Posterior cingulate gyrus (tissue), 11 donors: Measurements from ENCODE around the gene ME3.

Experiments used
- DNase-seq, 10 donors: peaks; one replicate each; pipeline versions ENCODE4 v3.0.0 to v3.0.0-alpha.2; 2020 to 2021; ENCODE audit warnings: mixed read lengths in 3 of 10
- intact Hi-C: fragments of 100-400 bp; cut with DNase I; formaldehyde crosslinking; loops from one replicate; pipeline ENCODE4 v1.15.1; 2023

ME3 gene

DNA sequence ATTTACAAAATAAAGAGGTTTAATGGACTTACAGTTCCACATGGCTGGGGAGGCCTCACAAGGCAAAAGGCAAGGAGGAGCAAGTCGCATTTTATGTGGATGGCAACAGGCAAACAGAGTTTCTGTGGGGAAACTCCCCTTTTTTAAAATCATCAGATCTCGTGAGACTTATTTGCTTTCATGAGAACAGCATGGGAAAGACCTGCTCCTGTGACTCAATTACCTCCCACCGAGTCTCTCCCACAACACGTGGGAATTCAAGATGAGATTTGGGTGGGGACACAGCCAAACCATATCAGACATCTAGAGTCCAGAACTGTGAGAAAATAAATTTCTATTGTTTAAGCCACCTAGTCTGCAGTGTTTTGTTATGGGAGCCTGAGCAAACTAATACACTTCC, 80.8 kb downstream of the ME3 start:
- intact Hi-C loops, result no loop called here
- DNase-seq, result no peak

DNA sequence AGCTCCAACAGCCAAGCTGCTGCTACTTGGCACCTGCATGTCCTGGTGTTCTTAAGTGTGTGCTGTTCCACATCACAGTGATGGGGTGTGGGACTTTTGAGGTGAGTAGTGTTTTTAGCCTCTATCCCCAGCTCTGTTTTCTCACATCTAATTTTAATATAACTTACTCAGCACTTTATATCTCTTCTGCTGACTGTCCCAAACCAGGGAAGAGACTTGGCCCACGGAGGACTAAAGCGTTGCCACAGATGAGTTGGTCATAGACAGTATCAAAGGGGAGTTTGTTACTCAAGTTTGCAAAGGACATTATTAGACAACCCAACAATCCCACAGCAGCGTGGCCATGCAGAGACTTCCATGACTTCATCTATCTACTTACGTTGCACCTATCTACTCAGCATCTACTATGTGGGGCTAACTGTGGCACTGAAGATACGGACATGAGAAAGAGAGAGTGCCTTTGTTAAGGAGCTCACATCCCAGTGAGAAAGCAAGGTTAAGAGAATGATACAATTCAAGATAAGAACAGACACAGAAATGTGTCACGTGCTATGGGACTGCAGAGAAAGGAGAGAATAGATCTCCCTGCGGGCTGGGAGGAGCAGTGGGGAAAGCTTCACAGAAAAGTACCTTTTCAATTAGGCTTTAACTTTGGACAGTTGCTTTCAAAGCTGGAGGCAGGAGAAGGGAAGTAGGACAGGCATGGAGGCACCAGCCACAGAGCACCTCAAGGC, 82.4 kb downstream of the ME3 start:
- intact Hi-C loops, result no loop called here

DNA sequence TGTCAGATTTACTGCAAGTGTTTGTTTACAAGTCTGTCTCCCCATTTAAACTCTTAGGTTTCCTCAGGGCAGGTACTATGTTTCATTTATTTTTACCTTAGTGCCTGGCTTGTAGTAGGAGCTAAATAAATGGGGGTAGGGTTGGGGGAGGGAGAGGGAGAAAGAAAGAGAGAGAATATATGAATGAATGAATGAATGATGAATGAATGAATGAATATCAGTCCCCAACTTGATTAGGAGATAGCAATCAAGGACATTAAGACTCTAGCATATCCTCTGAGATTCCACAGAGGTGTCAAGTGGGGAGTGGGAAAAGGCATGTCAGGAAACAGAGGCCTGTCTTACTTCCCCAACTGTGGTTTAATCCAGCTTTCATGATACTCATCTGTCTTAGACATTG, 83.2 kb downstream of the ME3 start:
- intact Hi-C loops, result no loop called here
- no peak for DNase-seq

More for the DNA sequence above, 82.4 kb downstream of the ME3 start:
- DNase-seq, result no peak

GRCh38 chr11:86588566-86589090, 83.8 kb downstream of the ME3 start:
- intact Hi-C loops, result no loop called here
- no peak for DNase-seq

- DNase-seq, result no peak
- intact Hi-C loops, result no loop called here
Observed at GRCh38 chr11:86587264-86588193, 84.9 kb downstream of the ME3 start.

GRCh38 chr11:86586307-86586706, 86.1 kb downstream of the ME3 start:
- no peak for DNase-seq
- intact Hi-C loops, result no loop called here

GRCh38 chr11:86582898-86583297, 89.5 kb downstream of the ME3 start:
- no peak for DNase-seq
- intact Hi-C loops, result no loop called here

GRCh38 chr11:86580535-86580934, 91.9 kb downstream of the ME3 start:
- no peak for DNase-seq
- intact Hi-C loops, result no loop called here

GRCh38 chr11:86579406-86579731, 93.0 kb downstream of the ME3 start:
- intact Hi-C loops, result no loop called here
- no peak for DNase-seq

DNA sequence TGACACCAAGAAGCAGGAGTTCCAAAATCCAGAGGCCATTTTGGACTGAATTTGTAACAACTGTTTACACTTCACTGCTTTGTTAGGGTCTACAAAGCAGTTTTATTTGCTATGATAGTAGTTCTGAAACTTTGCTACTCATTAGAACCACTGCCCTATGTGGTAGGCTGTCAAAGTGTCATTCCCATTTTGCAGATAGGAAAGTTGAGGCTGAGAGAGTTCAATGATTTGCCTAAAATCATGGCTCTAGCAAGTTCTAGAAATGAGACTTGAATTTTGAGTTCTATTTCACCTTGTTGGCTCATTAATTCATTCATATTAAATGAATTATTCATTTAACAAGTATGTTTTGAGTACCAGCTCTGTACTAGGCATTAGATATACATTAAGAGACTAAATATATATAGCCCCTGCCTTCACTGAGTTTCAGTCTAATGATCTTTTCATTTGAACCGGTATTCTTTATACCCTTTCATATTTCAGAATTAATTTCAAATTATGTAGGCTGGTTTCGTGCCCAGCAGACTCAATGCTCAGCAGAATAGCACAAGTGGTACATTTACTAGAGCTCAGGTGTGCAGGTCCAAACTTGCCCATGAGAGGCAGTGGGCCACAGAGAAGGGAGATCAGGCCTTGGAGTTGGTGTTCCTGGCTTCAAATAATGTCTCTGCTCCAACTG, 93.5 kb downstream of the ME3 start:
- intact Hi-C loops, result no loop called here
- no peak for DNase-seq

DNA sequence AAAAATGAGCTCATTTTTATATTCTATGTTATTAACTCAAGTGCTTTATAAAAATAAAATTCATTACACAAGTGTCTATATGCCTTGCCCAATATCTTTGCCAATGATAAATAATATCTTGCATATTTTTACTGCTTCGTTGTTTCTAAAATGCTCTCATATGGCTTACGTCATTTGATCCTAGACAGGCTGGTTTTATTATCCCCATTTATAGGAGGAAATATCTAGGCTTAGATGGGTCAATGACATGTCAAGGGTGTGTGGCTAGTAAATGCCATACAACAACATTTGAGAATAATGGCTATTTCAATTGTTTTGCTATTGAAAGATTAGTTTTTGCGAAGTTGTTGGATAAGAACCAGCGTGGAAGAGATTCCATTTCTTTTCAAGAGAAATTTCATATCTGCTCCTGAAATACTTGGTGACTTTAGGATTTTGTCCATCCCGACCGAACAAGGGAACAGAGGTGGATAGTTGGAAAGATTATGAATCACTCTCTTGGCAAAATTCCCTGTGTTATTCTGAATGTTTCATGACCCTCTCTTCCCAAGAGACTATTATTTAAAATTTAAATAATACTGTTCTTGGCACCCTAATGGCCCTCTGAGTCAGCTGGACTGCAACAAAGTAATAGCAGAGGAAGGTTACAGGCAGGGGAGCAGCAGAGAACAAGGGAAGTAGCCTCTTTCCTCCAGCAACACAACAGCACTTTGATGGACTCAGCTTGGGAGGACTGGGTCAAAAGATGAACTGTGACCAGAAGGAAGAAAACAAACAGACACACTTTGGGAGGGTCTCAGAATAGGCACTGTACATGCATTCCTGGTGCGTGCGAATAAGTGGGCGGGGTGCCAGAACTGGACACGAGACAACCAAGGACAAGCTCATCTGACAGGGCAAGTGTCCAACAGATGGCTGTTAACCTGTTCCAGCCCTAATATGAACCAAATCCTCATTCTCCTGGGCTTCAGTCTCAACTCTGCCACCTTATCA, 94.5 kb downstream of the ME3 start:
- intact Hi-C loops, result no loop called here
- no peak for DNase-seq

DNA sequence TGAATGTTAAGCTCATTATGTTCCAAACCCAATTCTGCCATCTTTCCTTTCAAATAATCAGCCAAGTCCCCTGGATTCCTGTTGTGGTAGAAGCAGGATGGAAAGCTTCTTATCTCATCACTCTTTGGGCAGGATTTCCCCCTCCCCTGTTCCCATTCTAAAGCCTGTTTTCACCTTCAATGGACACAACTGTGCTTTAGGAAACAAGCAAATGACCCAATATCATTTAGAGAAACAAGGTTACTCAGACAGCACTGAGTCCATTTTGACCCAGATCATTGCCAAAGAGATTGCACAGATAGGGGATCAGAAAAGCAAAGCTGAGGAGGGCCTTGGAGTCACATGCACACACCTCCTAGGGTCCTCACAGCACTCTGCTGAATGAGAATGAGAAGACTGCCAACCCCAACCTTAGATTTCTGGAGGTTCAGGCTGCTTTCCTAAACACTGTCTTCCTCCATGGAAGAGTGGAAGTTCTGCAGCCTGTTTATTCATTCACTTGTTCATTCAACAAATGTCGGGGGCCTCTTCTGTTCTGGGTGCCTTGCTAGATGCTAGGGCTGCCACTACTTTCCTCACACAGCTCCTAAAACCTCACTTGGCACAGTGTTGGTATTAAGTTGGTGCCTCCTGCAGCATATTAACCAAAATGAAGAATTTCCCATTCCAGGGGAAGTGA, 95.3 kb downstream of the ME3 start:
- intact Hi-C loops, result no loop called here
- DNase-seq, result no peak

DNA sequence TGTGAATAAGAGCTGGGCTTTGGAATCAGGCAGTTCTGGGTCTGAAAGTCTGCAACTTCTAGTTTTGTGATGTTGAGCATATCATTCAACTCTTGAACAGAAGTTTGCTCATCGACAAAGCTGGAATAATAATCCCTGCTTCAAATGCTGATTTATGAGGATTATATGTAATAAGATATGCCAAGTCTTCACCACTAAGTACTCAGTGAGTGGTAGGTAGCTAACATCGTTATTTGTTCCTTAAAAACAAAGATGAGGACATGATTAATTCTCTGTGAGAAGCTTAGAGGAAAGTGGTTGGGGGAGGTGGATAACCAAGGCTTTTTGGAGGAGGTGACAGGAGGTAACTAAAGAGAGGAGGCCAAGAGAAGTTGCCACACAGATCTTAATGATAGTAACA, 96.5 kb downstream of the ME3 start:
- intact Hi-C loops, result no loop called here
- no peak for DNase-seq

DNA sequence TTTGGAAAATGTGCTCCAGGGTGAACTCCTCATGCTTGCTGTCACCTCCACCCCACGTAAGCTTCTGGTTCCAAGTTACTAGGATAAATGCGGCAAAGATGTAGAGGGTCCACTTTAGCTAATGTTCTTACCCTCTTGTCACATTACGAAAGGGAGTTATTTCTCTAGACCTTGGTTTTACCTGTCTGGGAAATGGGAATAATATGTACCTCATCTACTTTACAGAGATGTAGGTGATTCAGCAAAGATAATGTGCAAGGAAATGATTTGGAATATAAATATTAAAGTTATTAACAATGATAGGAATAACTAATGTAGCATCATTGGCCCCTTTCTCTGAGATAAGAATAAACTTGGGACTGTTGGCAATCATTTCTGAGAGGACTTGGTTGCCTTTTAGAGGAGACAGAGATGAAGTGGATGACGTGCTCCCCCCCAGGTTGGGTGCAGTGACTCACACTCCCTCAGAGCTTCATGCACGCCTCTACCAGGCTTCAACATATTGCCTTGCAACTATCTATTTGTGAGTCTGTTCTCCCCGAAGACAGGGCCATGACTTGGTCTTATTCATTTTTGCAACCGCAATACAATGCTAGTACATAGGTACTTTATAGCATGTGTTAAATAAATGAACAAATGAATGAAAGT, 97.1 kb downstream of the ME3 start:
- intact Hi-C loops, result no loop called here
- DNase-seq, result no peak

GRCh38 chr11:86574493-86575207, 97.8 kb downstream of the ME3 start:
- peak in 5 of 10 donors; percentile 29 to 80 (median 38) for DNase-seq
- intact Hi-C loops, result no loop called here

GRCh38 chr11:86571273-86571948, 101.0 kb downstream of the ME3 start:
- DNase-seq, result no peak

DNA sequence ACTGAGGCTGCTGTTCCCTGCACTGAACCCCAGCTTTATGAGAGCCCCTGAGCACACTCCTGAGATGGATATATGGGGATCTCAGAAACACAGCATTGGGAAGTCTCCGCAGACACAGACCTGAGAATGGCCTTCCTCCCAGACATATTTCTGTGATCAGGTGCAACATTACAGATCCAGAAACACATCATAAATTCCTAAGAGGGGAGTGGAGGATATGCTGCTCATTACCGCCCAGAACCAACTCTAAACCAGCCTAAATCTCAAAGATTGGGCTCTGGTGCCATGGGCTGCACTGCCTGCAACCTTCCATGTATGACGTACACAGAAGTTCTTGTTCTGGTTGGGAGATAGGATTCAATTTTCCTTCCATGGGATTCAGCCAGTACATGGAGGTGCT, 102.0 kb downstream of the ME3 start:
- DNase-seq, result no peak
- intact Hi-C loops, result no loop called here

More at GRCh38 chr11:86571273-86571948, 101.0 kb downstream of the ME3 start:
- intact Hi-C loops, result no loop called here

GRCh38 chr11:86570020-86570419, 102.4 kb downstream of the ME3 start:
- intact Hi-C loops, result no loop called here
- no peak for DNase-seq
